HT-29 (cell line): ENCODE results near the gene PCED1A. TPM values are rescaled to one million over a fixed set of nuclear protein-coding genes. Genes with fewer than 3 reads are reported as not detected.
"Not testable (repeated sequence)": the region's sequence is repeated elsewhere in the genome, so short reads cannot be mapped to it uniquely, and the experiment has no call there.

ENCODE experiments used
- DNase-seq: peaks from one replicate; pipeline ENCODE4 v3.0.0-alpha.2; 2015; ENCODE audit warnings: low spot score
- total RNA-seq: library from RNA; depleted of rRNA; stranded (reverse); fragments of >200 nt; shearing (Covaris generic); gene quantifications from 2 replicates; pipeline ENCODE4 v1.2.3, GENCODE V29; 2014

The PCED1A gene
- total RNA-seq, 1 experiment from 2014 or later = 34.4 TPM

DNA sequence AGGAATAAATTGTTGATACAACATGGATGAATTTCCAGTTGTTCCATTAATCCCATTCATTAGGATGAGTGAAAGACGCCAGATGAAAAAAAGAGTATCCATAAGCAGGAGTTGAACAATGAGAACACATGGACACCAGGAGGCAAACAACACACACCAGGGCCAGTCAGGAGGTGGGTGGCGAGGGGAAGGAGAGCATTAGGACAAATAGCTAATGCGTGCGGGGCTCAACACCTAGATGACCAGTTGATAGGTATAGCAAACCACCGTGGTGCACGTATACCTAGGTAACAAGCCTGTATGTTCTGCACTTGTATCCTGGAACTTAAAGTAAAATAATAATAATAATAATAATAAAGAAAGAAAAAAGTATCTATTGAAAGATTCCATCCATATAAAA is 11.1 kb downstream of the PCED1A start:
- no peak for DNase-seq

DNA sequence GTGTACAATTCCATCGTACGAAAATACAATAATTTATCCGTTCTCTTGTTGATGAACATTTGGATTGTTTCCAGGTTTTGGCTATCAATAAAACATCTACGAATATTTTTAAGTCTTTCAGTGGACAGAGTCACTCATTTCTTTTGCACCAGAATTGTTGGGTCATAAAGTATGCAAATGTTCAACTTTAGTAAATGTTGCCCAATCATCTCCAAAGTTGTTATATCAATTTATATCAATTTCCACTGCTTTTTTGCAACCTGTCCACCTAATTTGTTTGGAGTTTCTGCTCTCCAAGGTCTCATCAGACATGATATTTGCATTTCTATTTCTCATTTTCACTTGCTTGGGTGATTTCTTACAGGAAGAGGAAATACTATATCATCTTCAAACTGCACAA is 13.8 kb downstream of the PCED1A start:
- DNase-seq = no peak

DNA sequence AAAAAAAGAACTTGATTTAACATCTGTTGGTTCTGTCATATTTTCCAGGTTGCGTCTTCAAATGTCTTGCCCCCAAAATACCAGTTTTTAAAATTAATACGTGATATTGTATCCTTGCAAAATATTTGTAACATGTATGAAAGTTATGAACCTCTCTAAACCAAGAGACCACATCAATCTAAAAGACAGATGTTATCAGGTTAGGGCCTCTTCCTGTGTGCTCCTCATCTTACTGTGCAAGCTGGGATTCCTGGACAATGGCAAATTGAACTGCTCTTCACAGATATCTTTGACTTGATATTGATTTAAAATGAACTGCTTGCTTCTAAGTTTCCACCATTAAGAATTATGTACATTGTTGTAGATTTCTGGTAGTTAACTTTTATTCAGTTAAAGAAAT is 14.7 kb downstream of the PCED1A start:
- no peak for DNase-seq

- DNase-seq = no peak
Observed at GRCh38 chr20:2822073-2822472, 18.4 kb downstream of the PCED1A start.

- no peak for DNase-seq
Observed at GRCh38 chr20:2820896-2821869, 19.3 kb downstream of the PCED1A start.

- DNase-seq = no peak
Observed at GRCh38 chr20:2820084-2820895, 20.2 kb downstream of the PCED1A start.

DNA sequence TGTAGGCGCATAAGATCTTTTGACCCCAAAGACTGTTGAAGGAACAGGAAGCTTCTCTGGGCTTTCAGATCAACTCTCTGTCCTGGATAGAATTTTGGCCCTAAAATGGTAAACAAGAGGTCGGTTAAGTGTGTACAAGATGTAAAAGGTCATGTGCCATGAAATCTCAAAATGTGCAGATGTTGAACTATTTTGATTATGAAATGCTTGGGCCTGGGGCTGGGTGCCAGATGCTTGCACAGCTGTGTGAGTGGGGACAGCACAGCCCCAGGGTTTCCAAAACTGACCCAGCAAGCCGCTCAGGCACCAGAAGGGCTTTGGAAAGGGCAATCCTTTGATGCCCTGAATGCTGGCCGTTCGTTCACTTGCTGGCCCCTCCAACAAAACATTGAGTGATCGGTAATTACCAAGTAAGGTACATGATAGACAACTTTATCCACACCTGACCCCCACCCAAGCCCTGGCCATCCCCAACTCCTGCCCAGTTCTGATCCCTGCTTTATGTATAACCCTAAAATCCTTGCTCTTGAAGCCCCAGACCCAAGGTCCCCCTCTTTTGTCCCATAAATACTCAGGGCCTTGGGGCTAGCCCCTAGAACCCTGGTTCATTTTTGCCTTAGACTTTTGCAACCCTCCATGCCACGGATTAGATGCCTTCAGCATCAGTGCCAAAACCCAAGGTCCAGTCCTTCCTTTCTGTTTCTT is 22.4 kb downstream of the PCED1A start:
- DNase-seq = no peak

DNA sequence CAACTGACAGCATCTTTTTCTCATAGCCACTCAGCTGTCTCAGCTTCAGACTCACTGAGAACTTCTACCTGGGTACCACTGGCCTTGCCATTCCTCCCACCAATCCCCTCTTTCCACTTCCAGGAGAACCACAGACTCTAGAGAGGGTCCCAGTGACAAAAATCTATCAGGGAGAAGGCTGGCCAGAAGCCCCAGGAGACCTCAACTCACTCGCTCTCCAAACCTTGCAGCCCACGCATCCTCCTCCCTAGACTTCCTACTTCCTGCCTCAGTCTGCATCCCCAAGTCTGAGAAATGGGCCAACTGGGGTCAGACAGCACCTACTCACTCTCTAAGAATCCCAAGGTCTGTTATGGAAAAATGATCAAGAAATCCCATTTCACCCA is 23.1 kb downstream of the PCED1A start:
- DNase-seq = no peak

DNA sequence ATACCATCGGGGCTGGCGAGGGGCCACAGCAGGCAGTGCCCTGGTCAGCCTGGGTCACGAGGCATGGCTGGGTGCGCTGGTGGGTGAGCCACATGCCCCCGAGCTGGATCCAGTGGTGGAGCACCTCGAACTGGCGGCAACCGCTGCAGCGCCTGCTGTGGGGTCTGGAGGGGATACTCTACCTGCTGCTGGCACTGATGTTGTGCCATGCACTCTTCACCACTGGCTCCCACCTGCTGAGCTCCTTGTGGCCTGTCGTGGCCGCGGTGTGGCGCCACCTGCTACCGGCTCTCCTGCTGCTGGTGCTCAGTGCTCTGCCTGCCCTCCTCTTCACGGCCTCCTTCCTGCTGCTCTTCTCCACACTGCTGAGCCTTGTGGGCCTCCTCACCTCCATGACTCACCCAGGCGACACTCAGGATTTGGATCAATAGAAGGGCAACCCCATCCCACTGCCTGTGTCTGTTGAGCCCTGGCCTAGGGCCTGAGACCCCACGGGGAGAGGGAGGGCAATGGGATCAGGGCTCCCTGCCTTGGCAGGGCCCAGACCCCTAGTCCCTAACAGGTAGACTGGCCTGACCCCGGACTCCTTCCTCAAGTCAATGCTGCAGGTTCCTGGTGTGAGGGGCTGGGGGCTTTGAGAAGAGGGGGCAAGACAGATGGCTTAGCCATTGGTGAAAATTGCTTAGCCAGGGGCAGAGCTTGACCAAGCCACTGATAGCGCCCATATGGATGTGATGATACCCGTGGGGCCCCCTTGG is 23.7 kb downstream of the PCED1A start:
- DNase-seq = no peak

GRCh38 chr20:2816030-2816582 is 24.3 kb downstream of the PCED1A start, which contains the start of gene TMEM239:
TSS of gene TMEM239 (plus strand) at chr20:2816364. CDS start at chr20:2816555, 191 bp downstream.
- no peak for DNase-seq

GRCh38 chr20:2815242-2815900 is 25.1 kb downstream of the PCED1A start:
- DNase-seq = no peak

GRCh38 chr20:2814587-2815051 is 25.8 kb downstream of the PCED1A start, which contains the start of gene C20orf141:
TSS of gene C20orf141 (plus strand) at chr20:2814987. CDS start at chr20:2815185, 198 bp downstream.
- DNase-seq = no peak

GRCh38 chr20:2814076-2814475 is 26.4 kb downstream of the PCED1A start:
- DNase-seq = no peak

GRCh38 chr20:2812189-2812588 is 28.3 kb downstream of the PCED1A start:
- DNase-seq = no peak

DNA sequence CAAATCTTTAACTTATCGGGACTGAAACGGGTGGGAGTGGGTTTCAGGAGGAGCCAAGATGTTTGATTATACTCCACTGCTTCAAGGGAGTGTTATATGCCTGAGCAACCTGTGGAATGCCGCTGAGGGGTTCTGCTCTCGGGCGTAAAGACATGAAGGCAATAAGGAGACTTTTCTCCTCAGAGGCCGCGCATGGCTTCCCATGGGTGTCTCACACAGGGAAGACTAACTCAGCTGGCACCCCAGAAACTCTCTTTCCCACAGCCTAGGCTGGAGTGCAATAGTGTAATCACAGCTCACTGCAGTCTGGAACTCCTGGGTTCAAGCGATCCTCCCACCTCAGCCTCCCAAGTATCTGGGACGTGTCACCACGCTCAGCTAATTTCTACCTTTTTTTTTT is 30.8 kb downstream of the PCED1A start:
- no peak for DNase-seq

DNA sequence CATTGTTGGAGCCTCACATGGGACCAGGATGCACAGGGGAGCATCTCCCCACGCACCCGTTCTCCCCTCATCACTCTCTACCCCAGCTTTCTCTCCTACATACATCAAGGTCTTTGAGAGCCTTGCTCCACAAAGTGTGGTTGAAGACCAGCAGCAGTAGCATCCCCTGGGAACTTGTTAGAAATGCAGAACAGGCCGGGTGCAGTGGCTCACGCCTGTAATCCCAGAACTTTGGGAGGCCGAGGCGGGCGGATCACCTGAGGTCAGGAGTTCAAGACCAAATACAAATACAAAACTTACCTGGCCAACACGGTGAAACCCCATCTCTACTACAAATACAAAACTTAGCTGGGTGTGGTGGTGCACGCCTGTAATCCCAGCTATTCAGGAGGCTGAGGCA is 32.5 kb downstream of the PCED1A start:
- not testable (repeated sequence) for DNase-seq

- DNase-seq = no peak
Observed at GRCh38 chr20:2807019-2807418, 33.4 kb downstream of the PCED1A start.

GRCh38 chr20:2806351-2806701 is 34.1 kb downstream of the PCED1A start:
- no peak for DNase-seq

DNA sequence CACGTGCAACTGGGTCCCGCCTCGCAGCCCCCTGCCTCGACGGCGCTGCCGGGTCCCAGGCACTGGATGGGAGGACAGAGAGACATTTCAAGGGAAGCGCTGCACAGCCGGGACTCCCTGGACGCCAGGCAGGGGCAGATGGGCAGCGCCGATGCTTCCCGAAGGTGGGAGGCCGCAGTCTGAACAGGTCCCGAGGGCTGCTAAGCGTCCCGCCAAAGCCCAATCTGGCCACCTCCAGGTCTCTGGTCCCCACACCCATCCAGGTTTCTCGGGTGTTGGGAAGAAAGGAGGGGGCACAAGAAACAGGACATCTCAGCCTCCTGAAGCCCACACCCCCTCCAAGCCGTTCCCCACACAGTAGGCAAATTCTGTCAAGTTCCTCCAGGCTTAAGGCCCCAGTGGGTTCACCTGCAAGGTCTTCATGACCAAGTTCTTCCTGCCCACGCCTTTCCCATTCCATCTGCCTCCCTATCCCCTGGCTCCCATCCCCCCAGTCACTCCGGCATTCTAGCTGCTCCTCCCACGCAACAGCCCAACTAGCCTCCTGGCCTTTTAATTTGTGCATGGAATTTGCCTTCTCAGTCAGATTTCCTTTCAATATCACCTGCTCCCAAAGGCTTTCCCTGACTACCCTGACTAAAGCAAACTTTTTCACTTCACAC is 34.6 kb downstream of the PCED1A start:
- DNase-seq = no peak
